Astrocyte (in vitro differentiated cells and primary cell): ENCODE results near the gene TRPV2. TPM values are rescaled to one million over a fixed set of nuclear protein-coding genes. Genes with fewer than 3 reads are reported as not detected.

Source experiments
- DNase-seq: peaks from one replicate; pipeline ENCODE4 v3.0.0-alpha.2; 2010; ENCODE audit warnings: low read depth
- FAIRE-seq: peaks from 2 replicates; lab custom pipeline; 2011; peaks lifted over from hg19 to GRCh38; lab: Jason Lieb, UNC
- H2AFZ ChIP-seq: 2 replicates; pipeline ENCODE4 v1.6.0; 2012; ENCODE audit warnings: low read depth, low read length, inconsistent platforms
- H3K27ac ChIP-seq: 2 replicates; pipeline ENCODE4 v1.5.1; 2011; ENCODE audit warnings: low read depth, low read length, inconsistent platforms
- H3K27me3 ChIP-seq: 2 replicates; pipeline ENCODE4 v1.6.0; 2011; ENCODE audit warnings: low read length, inconsistent platforms; ENCODE audit not compliant: insufficient read depth
- H3K36me3 ChIP-seq: 2 replicates; pipeline ENCODE4 v1.5.1; 2011; ENCODE audit warnings: low read length, inconsistent platforms; ENCODE audit not compliant: insufficient read depth
- H3K4me1 ChIP-seq: 2 replicates; pipeline ENCODE4 v1.5.1; 2011; ENCODE audit warnings: low read length, inconsistent platforms; ENCODE audit not compliant: insufficient read depth
- H3K4me2 ChIP-seq: 2 replicates; pipeline ENCODE4 v1.6.0; 2012; ENCODE audit warnings: low read length, inconsistent platforms
- H3K4me3 ChIP-seq: 2 replicates; pipeline ENCODE4 v1.5.1; 2011; ENCODE audit warnings: low read depth, mild to moderate bottlenecking, low read length, inconsistent platforms; ENCODE audit not compliant: insufficient read depth
- H3K79me2 ChIP-seq: 2 replicates; pipeline ENCODE4 v1.6.0; 2012; ENCODE audit warnings: mild to moderate bottlenecking, low read length, inconsistent platforms; ENCODE audit not compliant: insufficient read depth
- H3K9ac ChIP-seq: 2 replicates; pipeline ENCODE4 v1.6.0; 2012; ENCODE audit warnings: mild to moderate bottlenecking, low read length, inconsistent platforms
- H3K9me3 ChIP-seq: 2 replicates; pipeline ENCODE4 v1.5.1; 2012; ENCODE audit warnings: low read depth, mild to moderate bottlenecking, low read length, inconsistent platforms; ENCODE audit not compliant: insufficient read depth
- H4K20me1 ChIP-seq: 2 replicates; pipeline ENCODE4 v1.6.0; 2012; ENCODE audit warnings: low read length, inconsistent platforms; ENCODE audit not compliant: insufficient read depth
- H3K27ac Mint-ChIP-seq: one replicate; pipeline ENCODE4 v1.8.0; 2021; ENCODE audit warnings: mild to moderate bottlenecking, mixed read lengths; ENCODE audit not compliant: unreplicated experiment
- H3K27me3 Mint-ChIP-seq: one replicate; pipeline ENCODE4 v1.8.0; 2021; ENCODE audit warnings: low read depth, mixed read lengths; ENCODE audit not compliant: unreplicated experiment
- H3K36me3 Mint-ChIP-seq: one replicate; pipeline ENCODE4 v1.8.0; 2021; ENCODE audit warnings: low read depth, mixed read lengths; ENCODE audit not compliant: unreplicated experiment
- H3K4me1 Mint-ChIP-seq: one replicate; pipeline ENCODE4 v1.8.0; 2021; ENCODE audit warnings: low read depth, mixed read lengths; ENCODE audit not compliant: unreplicated experiment
- H3K4me3 Mint-ChIP-seq: one replicate; pipeline ENCODE4 v1.8.0; 2021; ENCODE audit warnings: mild to moderate bottlenecking, moderate library complexity, mixed read lengths; ENCODE audit not compliant: unreplicated experiment
- H3K9me3 Mint-ChIP-seq: one replicate; pipeline ENCODE4 v1.8.0; 2021; ENCODE audit warnings: mild to moderate bottlenecking, mixed read lengths; ENCODE audit not compliant: unreplicated experiment
- CTCF ChIP-seq: IDR thresholded peaks from 2 replicates; pipeline ENCODE4 v1.5.1; 2011; ENCODE audit warnings: low read depth, mild to moderate bottlenecking, inconsistent platforms, low read length, moderate library complexity; ENCODE audit not compliant: insufficient read depth
- EZH2 ChIP-seq: IDR thresholded peaks from 2 replicates; pipeline ENCODE4 v1.6.1; 2012; ENCODE audit warnings: mild to moderate bottlenecking, low read length, inconsistent platforms; ENCODE audit not compliant: insufficient read depth
- total RNA-seq: library from RNA; stranded (reverse); gene quantifications from 2 replicates; pipeline ENCODE4 v1.2.1, GENCODE V29; 2021

The TRPV2 gene
- total RNA-seq, 1 donor from 2014 or later, result 0.86 TPM

GRCh38 chr17:16468428-16468992, 53.1 kb downstream of the TRPV2 start:
- FAIRE-seq (no peak), DNase-seq (no peak)
- Histone ChIP-seq H2AFZ (no peak overlapping the region), H3K4me1 (peaks cover 4% of the 10 kb centered on the region), H3K9me3 (no peaks in the 10 kb centered on the region), H3K79me2 (no peaks in the 10 kb centered on the region), H3K4me2 (no peak overlapping the region), H3K4me3 (no peak overlapping the region), H3K9ac (no peak overlapping the region), H3K27ac (no peak overlapping the region), H3K36me3 (no peaks in the 10 kb centered on the region), H3K27me3 (peaks cover 2% of the 10 kb centered on the region), H4K20me1 (peaks cover 2% of the 10 kb centered on the region)
- Mint-ChIP-seq H3K4me1 (no peaks in the 10 kb centered on the region), H3K36me3 (peaks cover 5% of the 10 kb centered on the region), H3K4me3 (no peak overlapping the region), H3K27me3 (peaks cover 43% of the 10 kb centered on the region), H3K9me3 (no peaks in the 10 kb centered on the region), H3K27ac (no peak overlapping the region)
- TF ChIP-seq CTCF, result no peak
- no peak for TF ChIP-seq EZH2

DNA sequence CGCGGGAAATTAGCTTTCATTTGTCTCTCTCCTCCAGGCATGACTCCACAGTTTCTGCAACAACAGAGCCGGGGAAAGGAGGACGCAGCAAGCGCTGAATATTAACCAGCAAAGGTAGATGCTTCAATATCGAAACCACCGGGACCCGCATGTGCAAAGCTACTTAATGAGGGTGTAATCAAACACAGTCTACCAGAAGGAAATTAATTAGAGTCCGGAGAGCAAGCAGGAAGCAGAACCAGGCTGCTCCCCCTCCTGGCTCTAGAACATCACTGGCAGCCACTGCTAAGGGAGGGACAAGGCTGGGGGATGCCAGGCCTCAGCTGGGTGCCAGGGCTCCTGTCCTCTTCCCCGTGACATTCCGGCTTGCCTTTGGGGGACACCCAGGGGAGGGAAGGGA, 54.9 kb downstream of the TRPV2 start:
- peaks cover 2% of the 10 kb centered on the region for H4K20me1 ChIP-seq
- H3K36me3 ChIP-seq, result no peaks in the 10 kb centered on the region
- no peak overlapping the region for H3K9ac ChIP-seq
- H3K9me3 ChIP-seq, result no peaks in the 10 kb centered on the region
- no peak for DNase-seq
- H3K27ac Mint-ChIP-seq, result no peak overlapping the region
- H3K79me2 ChIP-seq, result no peaks in the 10 kb centered on the region
- H3K9me3 Mint-ChIP-seq, result no peaks in the 10 kb centered on the region
- peaks cover 5% of the 10 kb centered on the region for H3K36me3 Mint-ChIP-seq
- peaks cover 2% of the 10 kb centered on the region for H3K27me3 ChIP-seq
- H3K4me1 Mint-ChIP-seq, result peaks cover 4% of the 10 kb centered on the region
- H2AFZ ChIP-seq, result peak overlapping the region; percentile 45
- peaks cover 43% of the 10 kb centered on the region for H3K27me3 Mint-ChIP-seq
- no peak overlapping the region for H3K4me3 ChIP-seq
- no peaks in the 10 kb centered on the region for H3K4me1 ChIP-seq
- H3K27ac ChIP-seq, result no peak overlapping the region
- FAIRE-seq, result no peak
- H3K4me2 ChIP-seq, result peak overlapping the region; percentile 36
- H3K4me3 Mint-ChIP-seq, result no peak overlapping the region
- TF ChIP-seq CTCF (no peak), EZH2 (no peak)

DNA sequence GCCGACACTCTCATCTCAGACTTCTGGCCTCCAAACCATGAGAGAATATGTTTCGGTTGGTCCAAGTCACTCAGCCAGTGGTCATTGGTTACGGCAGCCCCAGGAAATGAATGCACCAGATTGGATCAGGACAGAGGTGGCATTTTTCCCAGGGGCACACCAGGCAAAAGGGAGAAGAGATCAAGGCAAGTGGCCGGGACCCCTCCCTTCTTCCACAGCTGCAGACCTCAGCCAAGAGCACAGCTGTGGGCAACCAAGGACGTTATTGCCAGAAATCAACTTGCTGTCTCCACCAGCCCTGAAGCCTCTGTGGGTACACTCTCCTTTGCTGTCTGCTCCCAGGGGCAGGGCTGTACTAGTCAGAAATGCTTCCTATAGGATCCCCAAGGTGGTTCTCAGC, 55.9 kb downstream of the TRPV2 start:
- Histone ChIP-seq H3K9me3 (no peaks in the 10 kb centered on the region), H3K36me3 (no peaks in the 10 kb centered on the region), H2AFZ (no peak overlapping the region), H3K27ac (no peak overlapping the region), H3K4me3 (no peak overlapping the region), H3K4me1 (no peaks in the 10 kb centered on the region), H4K20me1 (no peaks in the 10 kb centered on the region), H3K4me2 (no peak overlapping the region), H3K79me2 (no peaks in the 10 kb centered on the region), H3K27me3 (peaks cover 2% of the 10 kb centered on the region), H3K9ac (no peak overlapping the region)
- TF ChIP-seq EZH2 (no peak), CTCF (no peak)
- no peak overlapping the region for H3K27ac Mint-ChIP-seq
- FAIRE-seq (no peak), DNase-seq (no peak)
- peaks cover 43% of the 10 kb centered on the region for H3K27me3 Mint-ChIP-seq
- peaks cover 5% of the 10 kb centered on the region for H3K36me3 Mint-ChIP-seq
- peaks cover 4% of the 10 kb centered on the region for H3K4me1 Mint-ChIP-seq
- H3K4me3 Mint-ChIP-seq, result no peak overlapping the region
- no peaks in the 10 kb centered on the region for H3K9me3 Mint-ChIP-seq
